WTC11 (cell line): ENCODE data around the gene C17orf114.

Experiments used
- AR ChIP-seq: fragments of 250-450 bp; sonication (Bioruptor Pico); IDR thresholded peaks from 2 replicates; pipeline ENCODE4 v1.9.0; 2021; ENCODE audit warnings: mild to moderate bottlenecking
- ATF1 ChIP-seq: sonication (generic); formaldehyde crosslinking; IDR thresholded peaks from 2 replicates; pipeline ENCODE4 v1.8.1; 2023; ENCODE audit warnings: mild to moderate bottlenecking, moderate library complexity, missing genetic modification reagents
- E2F4 ChIP-seq: sonication (generic); formaldehyde crosslinking; IDR thresholded peaks from 2 replicates; pipeline ENCODE4 v1.8.1; 2022; ENCODE audit warnings: low read depth, mild to moderate bottlenecking, moderate library complexity, missing genetic modification reagents, borderline replicate concordance
- E2F5 ChIP-seq: sonication (generic); formaldehyde crosslinking; IDR thresholded peaks from 2 replicates; pipeline ENCODE4 v1.8.1; 2022; ENCODE audit warnings: mild to moderate bottlenecking, moderate library complexity, missing genetic modification reagents
- ELF4 ChIP-seq: sonication (generic); formaldehyde crosslinking; IDR thresholded peaks from 2 replicates; pipeline ENCODE4 v1.8.1; 2022; ENCODE audit warnings: low read depth, mild to moderate bottlenecking, moderate library complexity, missing genetic modification reagents
- ERG ChIP-seq: fragments of 250-450 bp; sonication (Bioruptor Pico); IDR thresholded peaks from 2 replicates; pipeline ENCODE4 v1.8.0; 2021; ENCODE audit warnings: mild to moderate bottlenecking
- ETV6 ChIP-seq: sonication (generic); formaldehyde crosslinking; IDR thresholded peaks from 2 replicates; pipeline ENCODE4 v1.8.1; 2022; ENCODE audit warnings: mild to moderate bottlenecking, missing genetic modification reagents
- HMGA2 ChIP-seq: fragments of 250-450 bp; sonication (Bioruptor Pico); IDR thresholded peaks from 2 replicates; pipeline ENCODE4 v1.4.0; 2021; ENCODE audit warnings: mild to moderate bottlenecking, moderate library complexity
- IRF2 ChIP-seq: sonication (generic); formaldehyde crosslinking; IDR thresholded peaks from 2 replicates; pipeline ENCODE4 v1.8.0; 2022; ENCODE audit warnings: low read depth, missing genetic modification reagents, borderline replicate concordance
- JUN ChIP-seq: sonication (generic); formaldehyde crosslinking; IDR thresholded peaks from 2 replicates; pipeline ENCODE4 v1.8.0; 2023; ENCODE audit warnings: mild to moderate bottlenecking, missing genetic modification reagents
- NFATC4 ChIP-seq: fragments of 250-450 bp; sonication (Bioruptor Pico); IDR thresholded peaks from 2 replicates; pipeline ENCODE4 v1.9.0; 2021; ENCODE audit warnings: mild to moderate bottlenecking
- NFYB ChIP-seq: sonication (generic); formaldehyde crosslinking; conservative IDR thresholded peaks from 2 replicates; pipeline ENCODE4 v1.8.0; 2022; ENCODE audit warnings: low read depth, missing genetic modification reagents
- OVOL2 ChIP-seq: fragments of 250-450 bp; sonication (Bioruptor Pico); IDR thresholded peaks from 2 replicates; pipeline ENCODE4 v1.9.0; 2021; ENCODE audit warnings: mild to moderate bottlenecking, borderline replicate concordance
- PRDM15 ChIP-seq: sonication (generic); formaldehyde crosslinking; IDR thresholded peaks from 2 replicates; pipeline ENCODE4 v1.8.0; 2022; ENCODE audit warnings: missing genetic modification reagents
- PREB ChIP-seq: sonication (generic); formaldehyde crosslinking; IDR thresholded peaks from 2 replicates; pipeline ENCODE4 v1.8.1; 2022; ENCODE audit warnings: mild to moderate bottlenecking, missing genetic modification reagents, moderate library complexity, borderline replicate concordance
- SMAD3 ChIP-seq: sonication (generic); formaldehyde crosslinking; IDR thresholded peaks from 2 replicates; pipeline ENCODE4 v1.8.0; 2022; ENCODE audit warnings: missing genetic modification reagents, mild to moderate bottlenecking, borderline replicate concordance
- SOX15 ChIP-seq: fragments of 250-450 bp; sonication (Bioruptor Pico); IDR thresholded peaks from 2 replicates; pipeline ENCODE4 v1.9.0; 2021; ENCODE audit warnings: mild to moderate bottlenecking
- TEAD1 ChIP-seq: sonication (generic); formaldehyde crosslinking; IDR thresholded peaks from 2 replicates; pipeline ENCODE4 v1.8.0; 2022; ENCODE audit warnings: mild to moderate bottlenecking, missing genetic modification reagents
- ZMAT4 ChIP-seq: fragments of 250-450 bp; sonication (Bioruptor Pico); IDR thresholded peaks from 2 replicates; pipeline ENCODE4 v1.9.0; 2021; ENCODE audit warnings: mild to moderate bottlenecking
- ZNF121 ChIP-seq: sonication (generic); formaldehyde crosslinking; IDR thresholded peaks from 2 replicates; pipeline ENCODE4 v1.8.0; 2023; ENCODE audit warnings: missing genetic modification reagents
- ZNF232 ChIP-seq: sonication (generic); formaldehyde crosslinking; IDR thresholded peaks from 2 replicates; pipeline ENCODE4 v1.8.0; 2022; ENCODE audit warnings: mild to moderate bottlenecking, missing genetic modification reagents
- ZNF532 ChIP-seq: fragments of 250-450 bp; sonication (Bioruptor Pico); IDR thresholded peaks from 2 replicates; pipeline ENCODE4 v1.9.0; 2021; ENCODE audit warnings: mild to moderate bottlenecking, borderline replicate concordance
- ZNF671 ChIP-seq: fragments of 250-450 bp; sonication (Bioruptor Pico); IDR thresholded peaks from 2 replicates; pipeline ENCODE4 v1.8.0; 2021; ENCODE audit warnings: mild to moderate bottlenecking

The C17orf114 gene

GRCh38 chr17:4789951-4790704, 12.0 kb downstream of the C17orf114 start (continued):
- TF ChIP-seq PRDM15 (CRISPR knock-in tag): no peak
- TF ChIP-seq ZNF232 (CRISPR knock-in tag): 0 out of 2 replicates have a peak, but pooled peaks have one; percentile 35
- TF ChIP-seq ERG (CRISPR knock-in tag): no peak
- TF ChIP-seq E2F4 (CRISPR knock-in tag): 0 out of 2 replicates have a peak, but pooled peaks have one; percentile 75
- peak; percentile 83; the same call in 1 of the 2 replicates for TF ChIP-seq E2F5 (CRISPR knock-in tag)
- peak; percentile 86; the same call in 1 of the 2 replicates for TF ChIP-seq ELF4
- no peak for TF ChIP-seq ATF1 (CRISPR knock-in tag)
- TF ChIP-seq JUN (CRISPR knock-in tag): no peak
- TF ChIP-seq ZNF671 (CRISPR knock-in tag): no peak
- no peak for TF ChIP-seq SMAD3 (CRISPR knock-in tag)
- TF ChIP-seq PREB (CRISPR knock-in tag): peak; percentile 25; the same call in 1 of the 2 replicates
- no peak for TF ChIP-seq NFYB (CRISPR knock-in tag)
- no peak for TF ChIP-seq IRF2 (CRISPR knock-in tag)
- TF ChIP-seq ZNF121: no peak
- TF ChIP-seq TEAD1 (CRISPR knock-in tag): no peak
- no peak for TF ChIP-seq ZMAT4 (CRISPR knock-in tag)
- no peak for TF ChIP-seq AR (CRISPR knock-in tag)
- TF ChIP-seq ZNF532 (CRISPR knock-in tag): no peak
- peak; percentile 84; the same call in 1 of the 2 replicates for TF ChIP-seq ETV6 (CRISPR knock-in tag)
- TF ChIP-seq OVOL2 (CRISPR knock-in tag): no peak
- TF ChIP-seq HMGA2: no peak
- TF ChIP-seq NFATC4 (CRISPR knock-in tag): no peak
- no peak for TF ChIP-seq SOX15 (CRISPR knock-in tag)
